ENCODE measurements around the gene SLCO3A1. TPM values are rescaled to one million over a fixed set of nuclear protein-coding genes. Genes with fewer than 3 reads are reported as not detected.

Gene SLCO3A1
- total RNA-seq, 2 experiments from 2014 or later, result 4.2 to 4.8 TPM

- Mint-ChIP-seq H3K4me1 (ENCODE audit: low read depth) (peaks cover 4% of the 10 kb centered on the region), H3K36me3 (ENCODE audit: low read depth) (no peaks in the 10 kb centered on the region), H3K27me3 (no peaks in the 10 kb centered on the region), H3K27ac (no peak overlapping the region), H3K4me3 (no peak overlapping the region), H3K9me3 (peaks cover 10% of the 10 kb centered on the region)
- DNase-seq (no peak), ATAC-seq (no peak)
- ChIA-PET CTCF (no interaction called here), POLR2A (no interaction called here)
- intact Hi-C loops (cut with micrococcal nuclease), result no loop called here
- TF ChIP-seq, protein P1, sequence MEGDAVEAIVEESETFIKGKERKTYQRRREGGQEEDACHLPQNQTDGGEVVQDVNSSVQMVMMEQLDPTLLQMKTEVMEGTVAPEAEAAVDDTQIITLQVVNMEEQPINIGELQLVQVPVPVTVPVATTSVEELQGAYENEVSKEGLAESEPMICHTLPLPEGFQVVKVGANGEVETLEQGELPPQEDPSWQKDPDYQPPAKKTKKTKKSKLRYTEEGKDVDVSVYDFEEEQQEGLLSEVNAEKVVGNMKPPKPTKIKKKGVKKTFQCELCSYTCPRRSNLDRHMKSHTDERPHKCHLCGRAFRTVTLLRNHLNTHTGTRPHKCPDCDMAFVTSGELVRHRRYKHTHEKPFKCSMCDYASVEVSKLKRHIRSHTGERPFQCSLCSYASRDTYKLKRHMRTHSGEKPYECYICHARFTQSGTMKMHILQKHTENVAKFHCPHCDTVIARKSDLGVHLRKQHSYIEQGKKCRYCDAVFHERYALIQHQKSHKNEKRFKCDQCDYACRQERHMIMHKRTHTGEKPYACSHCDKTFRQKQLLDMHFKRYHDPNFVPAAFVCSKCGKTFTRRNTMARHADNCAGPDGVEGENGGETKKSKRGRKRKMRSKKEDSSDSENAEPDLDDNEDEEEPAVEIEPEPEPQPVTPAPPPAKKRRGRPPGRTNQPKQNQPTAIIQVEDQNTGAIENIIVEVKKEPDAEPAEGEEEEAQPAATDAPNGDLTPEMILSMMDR (IDR thresholded peaks at IDR 0.05), result no peak
Measured at GRCh38 chr15:92037491-92037890, 184.0 kb downstream of the SLCO3A1 start.

DNA sequence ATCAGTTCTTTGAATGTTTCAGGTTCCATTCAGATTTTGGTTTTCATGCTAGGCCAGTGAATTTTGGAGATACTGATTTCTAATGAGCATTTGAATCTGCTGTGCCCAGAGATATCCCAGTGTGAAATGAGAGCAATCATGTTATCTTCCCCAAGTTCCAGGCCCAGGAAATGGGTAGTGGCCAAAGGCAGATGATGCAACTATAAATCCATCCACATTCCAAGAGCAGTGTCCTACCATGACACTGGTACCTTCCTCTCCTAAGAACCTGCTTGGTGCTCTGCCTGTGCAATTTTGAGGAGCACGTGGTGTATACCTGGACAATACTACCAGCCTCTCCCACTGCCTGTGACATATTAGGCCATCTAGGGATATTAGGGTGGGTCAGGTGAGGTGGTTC, 186.8 kb downstream of the SLCO3A1 start:
- intact Hi-C loops (cut with micrococcal nuclease), result no loop called here
- Mint-ChIP-seq H3K9me3 (peaks cover 10% of the 10 kb centered on the region), H3K4me1 (ENCODE audit: low read depth) (peaks cover 15% of the 10 kb centered on the region), H3K36me3 (ENCODE audit: low read depth) (no peaks in the 10 kb centered on the region), H3K27me3 (no peaks in the 10 kb centered on the region), H3K4me3 (no peak overlapping the region), H3K27ac (no peak overlapping the region)
- ChIA-PET POLR2A (no interaction called here), CTCF (no interaction called here)
- DNase-seq (no peak), ATAC-seq (no peak)
- TF ChIP-seq, protein P1 (IDR thresholded peaks at IDR 0.05), result no peak

GRCh38 chr15:92041371-92041770, 187.9 kb downstream of the SLCO3A1 start:
- Mint-ChIP-seq H3K9me3 (peaks cover 10% of the 10 kb centered on the region), H3K27ac (no peak overlapping the region), H3K4me3 (no peak overlapping the region), H3K4me1 (ENCODE audit: low read depth) (peaks cover 15% of the 10 kb centered on the region), H3K27me3 (no peaks in the 10 kb centered on the region), H3K36me3 (ENCODE audit: low read depth) (no peaks in the 10 kb centered on the region)
- ChIA-PET POLR2A (interaction anchor here (0.9 kb wide), 1 partner anchor 13 kb away, joined by 3 read pairs; no protein-coding TSS in a partner anchor), CTCF (interaction anchor here (1.0 kb wide), 1 partner anchor 36 kb away, joined by 3 read pairs; no protein-coding TSS in a partner anchor)
- TF ChIP-seq, protein P1 (IDR thresholded peaks at IDR 0.05), result no peak
- DNase-seq (no peak), ATAC-seq (no peak)
- intact Hi-C loops (cut with micrococcal nuclease), result no loop called here

DNA sequence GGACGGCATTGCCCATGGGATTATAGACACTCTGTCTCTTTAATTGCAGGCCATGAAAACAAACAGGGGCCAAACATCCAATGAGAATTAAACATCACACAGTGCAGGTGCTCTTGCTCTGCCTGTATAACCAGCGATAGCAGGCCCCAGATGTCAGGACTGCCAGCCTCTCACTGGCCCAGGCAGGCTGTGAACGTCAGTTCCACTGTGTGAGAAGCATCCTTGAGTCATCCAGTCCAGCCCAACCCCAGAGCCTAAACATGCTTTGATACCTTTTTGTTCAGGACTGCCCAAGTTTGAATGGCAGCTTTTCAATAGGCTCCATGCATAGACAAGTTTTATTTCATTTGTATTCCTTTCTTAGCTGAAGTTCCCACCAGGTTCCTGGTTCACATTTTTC, 189.8 kb downstream of the SLCO3A1 start:
- intact Hi-C loops (cut with micrococcal nuclease), result no loop called here

DNA sequence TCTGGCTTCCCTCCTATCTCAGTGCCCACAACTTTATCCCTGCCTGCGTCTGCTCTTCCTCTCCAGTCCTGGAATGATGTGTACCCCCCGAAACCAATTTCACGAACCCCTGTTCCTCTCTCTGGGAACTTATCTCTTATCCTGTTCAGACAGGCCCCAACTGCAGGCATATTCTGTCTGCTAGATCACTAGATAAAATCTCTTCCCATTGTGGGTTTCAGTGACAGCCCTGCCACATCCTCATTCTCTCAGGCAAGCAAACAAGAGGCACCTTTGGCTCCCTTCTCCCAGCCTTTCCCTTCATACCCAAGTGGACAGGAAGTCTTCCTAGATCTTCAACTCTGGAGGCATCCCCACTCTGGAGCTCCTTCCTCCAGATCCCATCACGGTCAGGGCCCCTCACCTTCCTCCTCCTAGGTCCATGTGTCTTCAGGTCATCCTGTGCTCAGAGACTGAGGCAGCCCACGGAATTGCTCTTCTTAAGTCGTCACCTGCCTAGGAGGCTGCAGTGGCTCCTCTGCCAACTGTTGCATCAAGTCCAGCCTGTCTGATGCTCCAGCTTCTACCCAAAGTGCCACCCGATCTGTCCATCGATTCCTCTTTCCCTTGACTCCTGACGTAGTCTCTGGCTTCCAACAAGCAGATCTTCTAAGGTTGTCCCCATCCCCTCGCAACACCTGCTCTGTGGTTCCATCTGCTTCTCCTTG, 190.8 kb downstream of the SLCO3A1 start:
- Mint-ChIP-seq H3K27me3 (no peaks in the 10 kb centered on the region), H3K9me3 (peaks cover 2% of the 10 kb centered on the region), H3K27ac (no peak overlapping the region), H3K4me1 (ENCODE audit: low read depth) (peaks cover 15% of the 10 kb centered on the region), H3K4me3 (no peak overlapping the region), H3K36me3 (ENCODE audit: low read depth) (no peaks in the 10 kb centered on the region)
- intact Hi-C loops (cut with micrococcal nuclease), result no loop called here
- DNase-seq (no peak), ATAC-seq (no peak)
- ChIA-PET CTCF (no interaction called here), POLR2A (no interaction called here)
- TF ChIP-seq, protein P1 (IDR thresholded peaks at IDR 0.05), result no peak

More for the DNA sequence above, 189.8 kb downstream of the SLCO3A1 start:
- Mint-ChIP-seq H3K9me3 (peaks cover 10% of the 10 kb centered on the region), H3K4me3 (no peak overlapping the region), H3K27ac (no peak overlapping the region), H3K4me1 (ENCODE audit: low read depth) (peaks cover 15% of the 10 kb centered on the region), H3K27me3 (no peaks in the 10 kb centered on the region), H3K36me3 (ENCODE audit: low read depth) (no peaks in the 10 kb centered on the region)
- peak; percentile 42 for ATAC-seq
- DNase-seq, result no peak
- CTCF ChIA-PET, result no interaction called here
- TF ChIP-seq, protein P1 (IDR thresholded peaks at IDR 0.05), result no peak
- POLR2A ChIA-PET, result no interaction called here

Data from activated CD8-positive, alpha-beta T cell treated with anti-CD3 and anti-CD28 coated beads for 36 hours (primary cell).